Liver (tissue), 9 donors: ENCODE measurements around the gene INPP5J. TPM values are rescaled to one million over a fixed set of nuclear protein-coding genes. Genes with fewer than 3 reads are reported as not detected.
"Not testable (repeated sequence)": the region's sequence is repeated elsewhere in the genome, so short reads cannot be mapped to it uniquely, and the experiment has no call there.

ENCODE experiments used
- DNase-seq: peaks from one replicate; pipeline ENCODE4 v3.0.0-alpha.2; 2017; ENCODE audit warnings: low spot score
- H3K27ac ChIP-seq, 2 donors: one replicate each; pipeline ENCODE4 v1.7.0; 2013; ENCODE audit warnings: inconsistent platforms in 2 of 2, low read length in 2 of 2, control low read depth in 1 of 2, low read depth in 1 of 2, mild to moderate bottlenecking in 1 of 2
- H3K27me3 ChIP-seq, 4 donors: one replicate each; pipeline versions ENCODE4 v1.6.1 to v1.7.0; 2013; ENCODE audit warnings: low read length in 3 of 4, inconsistent platforms in 1 of 4, mild to moderate bottlenecking in 1 of 4, moderate library complexity in 1 of 4; ENCODE audit not compliant: control insufficient read depth in 4 of 4, insufficient read depth in 4 of 4
- H3K36me3 ChIP-seq, 4 donors: one replicate each; pipeline versions ENCODE4 v1.6.1 to v1.7.0; 2013; ENCODE audit warnings: low read length in 3 of 4, mild to moderate bottlenecking in 3 of 4, low read depth in 1 of 4, moderate library complexity in 1 of 4; ENCODE audit not compliant: control insufficient read depth in 4 of 4, insufficient read depth in 3 of 4
- H3K4me1 ChIP-seq, 4 donors: one replicate each; pipeline versions ENCODE4 v1.6.1 to v1.7.0; 2013; ENCODE audit warnings: low read length in 3 of 4, mild to moderate bottlenecking in 3 of 4, moderate library complexity in 1 of 4; ENCODE audit not compliant: control insufficient read depth in 4 of 4, insufficient read depth in 4 of 4
- H3K4me3 ChIP-seq, 3 donors: one replicate each; pipeline versions ENCODE4 v1.6.1 to v1.7.0; 2013; ENCODE audit warnings: low read length in 3 of 3, control low read depth in 1 of 3, low read depth in 1 of 3, mild to moderate bottlenecking in 1 of 3
- H3K9ac ChIP-seq, 2 donors: one replicate each; pipeline ENCODE4 v1.7.0; 2013; ENCODE audit warnings: low read length in 2 of 2, mild to moderate bottlenecking in 2 of 2, moderate library complexity in 2 of 2, control low read depth in 1 of 2, low read depth in 1 of 2
- H3K9me3 ChIP-seq, 4 donors: one replicate each; pipeline versions ENCODE4 v1.6.1 to v1.7.0; 2013; ENCODE audit warnings: low read length in 3 of 4; ENCODE audit not compliant: control insufficient read depth in 4 of 4
- CTCF ChIP-seq: fragments of 150-350 bp; IDR thresholded peaks from 2 replicates; pipeline ENCODE4 v1.5.1; 2017; ENCODE audit warnings: improper control_type of control experiment, low read depth, low read length; ENCODE audit not compliant: missing input control
- EGR1 ChIP-seq, 2 donors: IDR thresholded peaks; 2 replicates each; pipeline ENCODE4 v1.6.1; 2016 to 2018; ENCODE audit warnings: antibody characterized with exemption in 2 of 2, low read depth in 2 of 2
- FOXA1 ChIP-seq: IDR thresholded peaks from 2 replicates; pipeline ENCODE4 v1.6.1; 2016; ENCODE audit warnings: antibody characterized with exemption
- FOXA2 ChIP-seq: IDR thresholded peaks from 2 replicates; pipeline ENCODE4 v1.6.1; 2016; ENCODE audit warnings: antibody characterized with exemption
- GABPA ChIP-seq, 2 donors: IDR thresholded peaks in 1 of 2; conservative IDR thresholded peaks in 1 of 2; 2 replicates each; pipeline ENCODE4 v1.6.1; 2016; ENCODE audit warnings: antibody characterized with exemption in 2 of 2, mild to moderate bottlenecking in 1 of 2, moderate library complexity in 1 of 2
- HNF4A ChIP-seq, 2 donors: conservative IDR thresholded peaks; 2 replicates each; pipeline ENCODE4 v1.6.1; 2016; ENCODE audit warnings: antibody characterized with exemption in 2 of 2, mild to moderate bottlenecking in 2 of 2
- HNF4G ChIP-seq: IDR thresholded peaks from 2 replicates; pipeline ENCODE4 v1.6.1; 2016; ENCODE audit warnings: antibody characterized with exemption
- JUND ChIP-seq, 2 donors: IDR thresholded peaks; 2 replicates each; pipeline ENCODE4 v1.6.1; 2016; ENCODE audit warnings: antibody characterized with exemption in 2 of 2
- MAX ChIP-seq: IDR thresholded peaks from 2 replicates; pipeline ENCODE4 v1.6.1; 2016; ENCODE audit warnings: antibody characterized with exemption
- NR2F2 ChIP-seq: IDR thresholded peaks from 2 replicates; pipeline ENCODE4 v1.6.1; 2016; ENCODE audit warnings: antibody characterized with exemption
- RAD21 ChIP-seq, 2 donors: IDR thresholded peaks; 2 replicates each; pipeline ENCODE4 v1.6.1; 2016; ENCODE audit warnings: antibody characterized with exemption in 2 of 2, mild to moderate bottlenecking in 2 of 2
- RXRA ChIP-seq, 2 donors: IDR thresholded peaks; 2 replicates each; pipeline ENCODE4 v1.6.1; 2017 to 2018; ENCODE audit warnings: antibody characterized with exemption in 2 of 2, mild to moderate bottlenecking in 1 of 2
- SP1 ChIP-seq: IDR thresholded peaks from 2 replicates; pipeline ENCODE4 v1.6.1; 2018; ENCODE audit warnings: antibody characterized with exemption, mild to moderate bottlenecking
- TAF1 ChIP-seq: conservative IDR thresholded peaks from 2 replicates; pipeline ENCODE4 v1.6.1; 2016; ENCODE audit warnings: antibody characterized with exemption, mild to moderate bottlenecking
- YY1 ChIP-seq: IDR thresholded peaks from 2 replicates; pipeline ENCODE4 v1.6.1; 2016; ENCODE audit warnings: antibody characterized with exemption, mild to moderate bottlenecking
- WGBS: extraction: QIAGEN DNeasy Blood & Tissue Kit; methylation state at CpG from one replicate; pipeline ENCODE4 v1.1.7; 2013; 5-methylcytosine and 5-hydroxymethylcytosine counted together
- polyA plus RNA-seq, 2 donors: library from polyadenylated mRNA; stranded (reverse) in 1 of 2; unstranded in 1 of 2; fragments of 200-250 nt in 1 of 2; fragments of >200 nt in 1 of 2; fragmentation: Nextera tagmentation in 1 of 2; extraction: Ambion mirVana in 1 of 2; gene quantifications; one replicate each; pipeline versions ENCODE4 v1.2.1 to v1.2.3, GENCODE V29; 2013 to 2015
- total RNA-seq, 2 donors: library from RNA; depleted of rRNA; stranded (reverse); fragments of >200 nt; gene quantifications; one replicate each; pipeline ENCODE4 v1.2.3, GENCODE V29; 2014
- TF ChIP-seq, protein P1 (sequence below): IDR thresholded peaks from 2 replicates; pipeline ENCODE4 v1.6.1; 2016; ENCODE audit warnings: antibody characterized with exemption
- TF ChIP-seq, protein P2 (sequence below): IDR thresholded peaks from 2 replicates; pipeline ENCODE4 v1.6.1; 2016; ENCODE audit warnings: antibody characterized with exemption, mild to moderate bottlenecking
- TF ChIP-seq, protein P3 (sequence below): IDR thresholded peaks from 2 replicates; pipeline ENCODE4 v1.6.1; 2016; ENCODE audit warnings: antibody characterized with exemption
- donor health status: healthy.
- donor health status: healthy.
- donor health status: healthy.
- donor health status: healthy.
- donor health status: healthy.

INPP5J gene
- total and polyA plus RNA-seq, 4 donors: 0.06 to 0.17 (median 0.11) TPM

DNA sequence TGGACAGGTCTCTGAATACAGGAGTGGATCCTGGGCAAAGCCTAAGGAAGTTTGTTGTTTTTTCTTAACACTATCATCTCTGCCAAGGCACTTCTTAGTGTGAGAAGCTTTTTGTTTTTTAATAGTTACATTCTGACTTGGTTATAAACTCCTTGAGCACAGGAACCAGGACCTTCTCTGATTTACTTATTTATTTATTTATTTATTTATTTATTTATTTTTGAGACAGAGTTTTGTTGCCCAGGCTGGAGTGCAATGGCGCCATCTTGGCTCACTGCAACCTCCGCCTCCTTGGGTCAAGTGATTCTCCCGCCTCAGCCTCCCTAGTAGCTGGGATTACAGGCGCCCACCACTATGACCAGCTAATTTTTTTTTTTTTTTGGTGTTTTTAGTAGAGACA lies 48.2 kb downstream of the INPP5J start:
- peaks cover 0 to 2% (median 0%) of the 10 kb centered on the region in 4 donors for H3K36me3 ChIP-seq
- H3K4me1 ChIP-seq: peaks cover 7 to 18% (median 12%) of the 10 kb centered on the region in 4 donors
- H3K27ac ChIP-seq: no peak overlapping the region
- no peak for TF ChIP-seq FOXA2
- TF ChIP-seq RAD21 (IDR thresholded peaks at IDR 0.05): no peak
- TF ChIP-seq, protein P1, sequence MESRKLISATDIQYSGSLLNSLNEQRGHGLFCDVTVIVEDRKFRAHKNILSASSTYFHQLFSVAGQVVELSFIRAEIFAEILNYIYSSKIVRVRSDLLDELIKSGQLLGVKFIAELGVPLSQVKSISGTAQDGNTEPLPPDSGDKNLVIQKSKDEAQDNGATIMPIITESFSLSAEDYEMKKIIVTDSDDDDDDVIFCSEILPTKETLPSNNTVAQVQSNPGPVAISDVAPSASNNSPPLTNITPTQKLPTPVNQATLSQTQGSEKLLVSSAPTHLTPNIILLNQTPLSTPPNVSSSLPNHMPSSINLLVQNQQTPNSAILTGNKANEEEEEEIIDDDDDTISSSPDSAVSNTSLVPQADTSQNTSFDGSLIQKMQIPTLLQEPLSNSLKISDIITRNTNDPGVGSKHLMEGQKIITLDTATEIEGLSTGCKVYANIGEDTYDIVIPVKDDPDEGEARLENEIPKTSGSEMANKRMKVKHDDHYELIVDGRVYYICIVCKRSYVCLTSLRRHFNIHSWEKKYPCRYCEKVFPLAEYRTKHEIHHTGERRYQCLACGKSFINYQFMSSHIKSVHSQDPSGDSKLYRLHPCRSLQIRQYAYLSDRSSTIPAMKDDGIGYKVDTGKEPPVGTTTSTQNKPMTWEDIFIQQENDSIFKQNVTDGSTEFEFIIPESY: no peak
- no peak for TF ChIP-seq FOXA1
- TF ChIP-seq GABPA (IDR thresholded peaks at IDR 0.05 in 1 of 2, conservative IDR thresholded peaks at IDR 0.05 in 1 of 2): no peak
- TF ChIP-seq, protein P2, sequence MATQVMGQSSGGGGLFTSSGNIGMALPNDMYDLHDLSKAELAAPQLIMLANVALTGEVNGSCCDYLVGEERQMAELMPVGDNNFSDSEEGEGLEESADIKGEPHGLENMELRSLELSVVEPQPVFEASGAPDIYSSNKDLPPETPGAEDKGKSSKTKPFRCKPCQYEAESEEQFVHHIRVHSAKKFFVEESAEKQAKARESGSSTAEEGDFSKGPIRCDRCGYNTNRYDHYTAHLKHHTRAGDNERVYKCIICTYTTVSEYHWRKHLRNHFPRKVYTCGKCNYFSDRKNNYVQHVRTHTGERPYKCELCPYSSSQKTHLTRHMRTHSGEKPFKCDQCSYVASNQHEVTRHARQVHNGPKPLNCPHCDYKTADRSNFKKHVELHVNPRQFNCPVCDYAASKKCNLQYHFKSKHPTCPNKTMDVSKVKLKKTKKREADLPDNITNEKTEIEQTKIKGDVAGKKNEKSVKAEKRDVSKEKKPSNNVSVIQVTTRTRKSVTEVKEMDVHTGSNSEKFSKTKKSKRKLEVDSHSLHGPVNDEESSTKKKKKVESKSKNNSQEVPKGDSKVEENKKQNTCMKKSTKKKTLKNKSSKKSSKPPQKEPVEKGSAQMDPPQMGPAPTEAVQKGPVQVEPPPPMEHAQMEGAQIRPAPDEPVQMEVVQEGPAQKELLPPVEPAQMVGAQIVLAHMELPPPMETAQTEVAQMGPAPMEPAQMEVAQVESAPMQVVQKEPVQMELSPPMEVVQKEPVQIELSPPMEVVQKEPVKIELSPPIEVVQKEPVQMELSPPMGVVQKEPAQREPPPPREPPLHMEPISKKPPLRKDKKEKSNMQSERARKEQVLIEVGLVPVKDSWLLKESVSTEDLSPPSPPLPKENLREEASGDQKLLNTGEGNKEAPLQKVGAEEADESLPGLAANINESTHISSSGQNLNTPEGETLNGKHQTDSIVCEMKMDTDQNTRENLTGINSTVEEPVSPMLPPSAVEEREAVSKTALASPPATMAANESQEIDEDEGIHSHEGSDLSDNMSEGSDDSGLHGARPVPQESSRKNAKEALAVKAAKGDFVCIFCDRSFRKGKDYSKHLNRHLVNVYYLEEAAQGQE: no peak
- TF ChIP-seq SP1: no peak
- TF ChIP-seq YY1: no peak
- no peak for TF ChIP-seq MAX
- no peak for TF ChIP-seq RXRA (IDR thresholded peaks at IDR 0.05)
- no peak for TF ChIP-seq CTCF
- TF ChIP-seq TAF1: no peak
- no peak for TF ChIP-seq HNF4A (conservative IDR thresholded peaks at IDR 0.05)
- no peak for TF ChIP-seq EGR1 (IDR thresholded peaks at IDR 0.05; ENCODE audit: low read depth in 2 of 2)
- no peak for TF ChIP-seq HNF4G
- no peak for TF ChIP-seq JUND (IDR thresholded peaks at IDR 0.05)
- TF ChIP-seq, protein P3, sequence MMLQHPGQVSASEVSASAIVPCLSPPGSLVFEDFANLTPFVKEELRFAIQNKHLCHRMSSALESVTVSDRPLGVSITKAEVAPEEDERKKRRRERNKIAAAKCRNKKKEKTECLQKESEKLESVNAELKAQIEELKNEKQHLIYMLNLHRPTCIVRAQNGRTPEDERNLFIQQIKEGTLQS: no peak
- TF ChIP-seq NR2F2: no peak
- H3K27me3 ChIP-seq: no peaks in the 10 kb centered on the region
- no peaks in the 10 kb centered on the region for H3K9me3 ChIP-seq
- no peak overlapping the region for H3K4me3 ChIP-seq
- no peak overlapping the region for H3K9ac ChIP-seq
- WGBS: 96% methylated on average over 4 of the region's 4 CpGs
- no peak for DNase-seq

- not testable (repeated sequence) for H3K9ac ChIP-seq, H3K4me3 ChIP-seq, DNase-seq, H3K27me3 ChIP-seq, H3K9me3 ChIP-seq, H3K36me3 ChIP-seq, H3K27ac ChIP-seq
- H3K4me1 ChIP-seq: peaks cover 7 to 17% (median 12%) of the 10 kb centered on the region in 4 donors
- 88% methylated on average over 9 of the region's 9 CpGs for WGBS
Observed at GRCh38 chr22:31171734-31172133, 49.0 kb downstream of the INPP5J start.
